Right atrium auricular region (tissue), 2 donors: ENCODE data around the gene DPH3. TPM values are rescaled to one million over a fixed set of nuclear protein-coding genes. Genes with fewer than 3 reads are reported as not detected.
A peak's percentile ranks its signal among the peaks of the same experiment; 100 is the strongest.

Source experiments
- DNase-seq: peaks from one replicate; pipeline ENCODE4 v3.0.0-alpha.2; 2019; ENCODE audit warnings: low spot score
- H3K27ac ChIP-seq, 2 donors: fragments of 200-600 bp; sonication (generic); 1 replicate in 1 of 2; 2 replicates in 1 of 2; pipeline ENCODE4 v1.5.1; 2016 to 2019
- H3K27me3 ChIP-seq, 2 donors: fragments of 200-600 bp; sonication (generic); one replicate each; pipeline versions ENCODE4 v1.5.1 to v1.6.0; 2017 to 2019
- H3K36me3 ChIP-seq: fragments of 200-600 bp; sonication (generic); one replicate; pipeline ENCODE4 v1.5.1; 2016
- H3K4me1 ChIP-seq, 2 donors: fragments of 200-600 bp; sonication (generic); one replicate each; pipeline versions ENCODE4 v1.5.1 to v1.6.0; 2017 to 2019
- H3K4me3 ChIP-seq, 2 donors: fragments of 200-600 bp; sonication (generic); 1 replicate in 1 of 2; 2 replicates in 1 of 2; pipeline ENCODE4 v1.5.1; 2017 to 2019; ENCODE audit warnings: mild to moderate bottlenecking in 1 of 2, moderate library complexity in 1 of 2
- H3K9me3 ChIP-seq, 2 donors: fragments of 200-600 bp; sonication (generic); one replicate each; pipeline ENCODE4 v1.5.1; 2019
- CTCF ChIP-seq, 2 donors: fragments of 200-600 bp; sonication (generic); IDR thresholded peaks; one replicate each; pipeline ENCODE4 v1.5.1; 2019; ENCODE audit warnings: antibody characterized with exemption in 2 of 2
- total RNA-seq, 2 donors: library from RNA; depleted of rRNA; stranded (reverse); fragments of >200 nt; gene quantifications; one replicate each; pipeline ENCODE4 v1.1.0, GENCODE V29; 2016

The DPH3 gene
- total RNA-seq, 2 donors from 2014 or later, result 17.3 to 17.7 TPM

GRCh38 chr3:16241225-16241624, 23.5 kb downstream of the DPH3 start:
- Histone ChIP-seq H3K36me3 (no peaks in the 10 kb centered on the region), H3K4me1 (peaks cover 0 to 41% of the 10 kb centered on the region in 2 donors), H3K9me3 (no peaks in the 10 kb centered on the region), H3K4me3 (no peak overlapping the region), H3K27ac (no peak overlapping the region), H3K27me3 (no peaks in the 10 kb centered on the region)
- DNase-seq, result no peak
- no peak for TF ChIP-seq CTCF (IDR thresholded peaks at IDR 0.05)

- no peaks in the 10 kb centered on the region for H3K27me3 ChIP-seq
- no peak overlapping the region for H3K4me3 ChIP-seq
- peak overlapping the region; percentile 13 to 45 for H3K27ac ChIP-seq
- H3K4me1 ChIP-seq, result peaks cover 0 to 41% of the 10 kb centered on the region in 2 donors
- TF ChIP-seq CTCF (IDR thresholded peaks at IDR 0.05), result no peak
- H3K9me3 ChIP-seq, result no peaks in the 10 kb centered on the region
- no peak for DNase-seq
- H3K36me3 ChIP-seq, result no peaks in the 10 kb centered on the region
These were observed 24.3 kb downstream of the DPH3 start for GRCh38 chr3:16240229-16241023.

- H3K4me1 ChIP-seq, result peaks cover 0 to 39% of the 10 kb centered on the region in 2 donors
- H3K36me3 ChIP-seq, result no peaks in the 10 kb centered on the region
- no peak for DNase-seq
- peak overlapping the region in 1 of 2 donors; percentile 33 for H3K27ac ChIP-seq
- H3K27me3 ChIP-seq, result no peaks in the 10 kb centered on the region
- H3K4me3 ChIP-seq, result no peak overlapping the region
- no peak for TF ChIP-seq CTCF (IDR thresholded peaks at IDR 0.05)
- H3K9me3 ChIP-seq, result no peaks in the 10 kb centered on the region
These were observed 25.0 kb downstream of the DPH3 start for GRCh38 chr3:16239780-16240179.

- DNase-seq, result no peak
- no peak for TF ChIP-seq CTCF (IDR thresholded peaks at IDR 0.05)
- Histone ChIP-seq H3K4me3 (no peak overlapping the region), H3K27me3 (no peaks in the 10 kb centered on the region), H3K27ac (no peak overlapping the region), H3K4me1 (peaks cover 0 to 34% of the 10 kb centered on the region in 2 donors), H3K9me3 (no peaks in the 10 kb centered on the region), H3K36me3 (no peaks in the 10 kb centered on the region)
These were observed 25.5 kb downstream of the DPH3 start for GRCh38 chr3:16239086-16239770.

GRCh38 chr3:16236856-16237393, 27.8 kb downstream of the DPH3 start:
- H3K9me3 ChIP-seq, result no peaks in the 10 kb centered on the region
- peaks cover 0 to 26% of the 10 kb centered on the region in 2 donors for H3K4me1 ChIP-seq
- no peak overlapping the region for H3K4me3 ChIP-seq
- H3K27ac ChIP-seq, result peak overlapping the region in 1 of 2 donors; percentile 2
- no peak for DNase-seq
- no peaks in the 10 kb centered on the region for H3K36me3 ChIP-seq
- H3K27me3 ChIP-seq, result no peaks in the 10 kb centered on the region
- no peak for TF ChIP-seq CTCF (IDR thresholded peaks at IDR 0.05)
